GM19035 (cell line): ENCODE measurements around the gene VIPAS39.
"Not testable (repeated sequence)": the region's sequence is repeated elsewhere in the genome, so short reads cannot be mapped to it uniquely, and the experiment has no call there.

Experiments
- ATAC-seq: cut with Tn5 transposase; IDR thresholded peaks from one replicate; pipeline ENCODE4 v1.9.1; 2021; ENCODE audit not compliant: unreplicated experiment

VIPAS39 gene

GRCh38 chr14:77470224-77470870 lies 12.9 kb upstream of the VIPAS39 start:
- no peak for ATAC-seq

- no peak for ATAC-seq
Measured at GRCh38 chr14:77469539-77469938, 12.1 kb upstream of the VIPAS39 start.

- ATAC-seq: no peak
Measured at GRCh38 chr14:77469067-77469505, 11.7 kb upstream of the VIPAS39 start.

- ATAC-seq: no peak
Measured at GRCh38 chr14:77467801-77468200, 10.4 kb upstream of the VIPAS39 start.

GRCh38 chr14:77459072-77459723 lies 1.8 kb upstream of the VIPAS39 start:
- no peak for ATAC-seq

GRCh38 chr14:77458249-77458950 lies 999 bp upstream of the VIPAS39 start:
- ATAC-seq: peak; percentile 18

GRCh38 chr14:77457115-77457521 lies 283 bp downstream of the VIPAS39 start:
- ATAC-seq: peak; percentile 27

GRCh38 chr14:77455966-77456640 lies 1.3 kb downstream of the VIPAS39 start:
- ATAC-seq: no peak

GRCh38 chr14:77442196-77442595 lies 15.2 kb downstream of the VIPAS39 start:
- no peak for ATAC-seq

GRCh38 chr14:77439861-77440260 lies 17.5 kb downstream of the VIPAS39 start:
- no peak for ATAC-seq

GRCh38 chr14:77438596-77438995 lies 18.8 kb downstream of the VIPAS39 start:
- no peak for ATAC-seq

- no peak for ATAC-seq
Measured at GRCh38 chr14:77436042-77436441, 21.4 kb downstream of the VIPAS39 start.

- ATAC-seq: no peak
Measured at GRCh38 chr14:77426396-77426795, 31.0 kb downstream of the VIPAS39 start.

GRCh38 chr14:77424862-77425261 lies 32.5 kb downstream of the VIPAS39 start:
- ATAC-seq: no peak

GRCh38 chr14:77423423-77423822 lies 34.0 kb downstream of the VIPAS39 start, which contains the start of gene NOXRED1:
Gene NOXRED1, minus strand, starts transcription at chr14:77423523. Its CDS starts 634 bp downstream, at chr14:77422889.
- no peak for ATAC-seq

- no peak for ATAC-seq
Measured at GRCh38 chr14:77421201-77421600, 36.2 kb downstream of the VIPAS39 start.

- no peak for ATAC-seq
Measured at GRCh38 chr14:77416836-77417235, 40.6 kb downstream of the VIPAS39 start.

- not testable (repeated sequence) for ATAC-seq
Measured at GRCh38 chr14:77416098-77416497, 41.3 kb downstream of the VIPAS39 start.

- ATAC-seq: not testable (repeated sequence)
Measured at GRCh38 chr14:77415403-77416030, 41.9 kb downstream of the VIPAS39 start.

GRCh38 chr14:77409131-77409533 lies 48.3 kb downstream of the VIPAS39 start:
- no peak for ATAC-seq

GRCh38 chr14:77407158-77407557 lies 50.2 kb downstream of the VIPAS39 start:
- ATAC-seq: no peak
